EL (cell line): ENCODE measurements around the gene EED.
"Not testable (repeated sequence)": the region's sequence is repeated elsewhere in the genome, so short reads cannot be mapped to it uniquely, and the experiment has no call there.

ENCODE experiments used
- DNase-seq: peaks from one replicate; pipeline ENCODE4 v3.0.0-alpha.2; 2016

EED gene

DNA sequence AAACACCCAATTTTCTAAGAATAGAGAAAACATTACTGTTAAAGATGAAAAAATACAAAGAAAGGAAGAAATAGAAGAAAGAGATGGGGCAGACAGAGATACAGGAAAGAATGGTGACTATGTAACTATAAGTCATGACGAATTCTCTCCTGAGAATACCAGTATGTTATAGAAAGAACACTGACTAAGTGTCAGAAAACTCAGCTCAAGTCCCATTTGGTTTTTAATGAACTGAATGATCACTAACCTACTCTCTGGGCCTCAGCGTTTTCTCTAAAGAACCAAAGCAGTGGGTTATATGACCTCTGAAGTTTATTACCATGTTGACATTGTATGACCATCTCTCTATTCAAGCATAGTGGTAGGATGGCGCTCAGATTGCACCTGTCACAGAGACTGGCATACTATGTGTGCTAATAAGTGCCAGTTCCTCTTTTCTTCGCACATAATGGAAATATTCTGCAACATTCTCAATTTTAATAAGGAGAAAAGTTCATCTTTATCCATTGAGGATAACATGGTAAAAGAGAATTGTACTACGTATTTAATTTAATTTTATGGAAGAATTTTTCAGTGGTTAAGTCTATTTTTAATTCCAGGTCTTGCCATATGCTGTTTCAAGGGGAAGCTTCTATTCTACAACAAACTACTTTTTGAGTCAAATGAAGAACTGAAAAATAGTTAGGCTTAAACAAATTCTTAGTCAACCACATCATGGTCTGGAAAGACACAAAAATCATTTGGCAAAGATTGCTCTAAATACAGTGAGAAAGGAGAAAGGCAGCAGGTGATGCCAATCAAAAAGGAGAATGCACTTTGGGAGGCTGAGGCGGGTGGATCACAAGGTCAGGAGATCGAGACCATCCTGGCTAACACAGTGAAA is 25.0 kb upstream of the EED start:
- no peak for DNase-seq

DNA sequence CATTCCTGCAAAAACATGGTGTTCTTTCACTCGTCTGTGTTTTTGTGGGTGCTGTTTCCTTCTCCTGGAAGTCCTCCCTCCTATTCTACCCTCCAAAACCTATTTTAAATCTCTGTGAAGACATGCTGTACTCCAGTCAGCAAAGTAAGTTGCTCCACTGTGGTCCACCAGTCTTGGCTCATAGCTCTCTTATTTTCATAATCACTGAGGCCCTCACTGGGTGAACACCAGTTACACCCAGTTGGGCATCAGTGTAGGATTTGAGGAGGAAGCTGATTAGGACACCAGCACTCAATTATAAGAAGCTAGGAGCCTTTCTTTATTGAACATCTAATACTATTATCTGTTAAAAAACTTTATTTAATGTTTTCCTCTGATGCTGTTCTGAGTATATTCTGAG is 23.9 kb upstream of the EED start:
- DNase-seq = no peak

DNA sequence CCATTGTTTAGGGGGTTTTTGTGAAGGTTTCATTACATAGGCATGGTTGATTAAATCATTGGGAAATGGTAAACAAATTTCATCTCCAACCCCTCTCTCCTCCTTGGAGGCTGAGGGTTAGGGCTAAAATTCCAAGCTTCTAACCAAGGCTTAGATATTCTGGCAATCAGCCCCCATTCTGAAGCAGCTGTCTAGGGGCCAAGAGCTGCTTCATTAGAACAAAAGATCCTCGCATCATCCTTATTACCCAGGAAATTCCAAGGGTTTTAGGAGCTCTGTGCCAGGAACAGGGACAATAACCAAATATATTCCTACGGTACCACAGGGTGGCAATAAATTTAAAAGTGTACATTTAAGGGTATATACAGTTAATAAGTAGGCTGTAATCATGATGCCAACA is 22.5 kb upstream of the EED start:
- no peak for DNase-seq

DNA sequence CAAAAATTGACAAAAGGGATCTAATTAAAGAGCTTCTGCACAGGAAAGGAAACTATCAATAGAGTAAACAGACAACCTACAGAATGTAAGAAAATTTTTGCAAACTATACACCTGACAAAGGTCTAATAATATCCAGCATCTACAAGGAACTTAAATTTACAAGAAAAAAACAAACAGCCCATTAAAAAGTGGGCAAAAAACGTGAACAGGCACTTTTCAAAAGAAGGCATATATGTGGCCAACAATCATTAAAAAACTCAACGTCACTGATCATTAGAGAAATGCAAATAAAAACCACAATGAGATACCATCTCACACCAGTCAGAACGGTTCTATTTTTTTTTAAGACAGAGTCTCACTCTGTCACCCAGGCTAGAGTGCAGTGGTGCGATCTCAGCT is 20.0 kb upstream of the EED start:
- DNase-seq = not testable (repeated sequence)

DNA sequence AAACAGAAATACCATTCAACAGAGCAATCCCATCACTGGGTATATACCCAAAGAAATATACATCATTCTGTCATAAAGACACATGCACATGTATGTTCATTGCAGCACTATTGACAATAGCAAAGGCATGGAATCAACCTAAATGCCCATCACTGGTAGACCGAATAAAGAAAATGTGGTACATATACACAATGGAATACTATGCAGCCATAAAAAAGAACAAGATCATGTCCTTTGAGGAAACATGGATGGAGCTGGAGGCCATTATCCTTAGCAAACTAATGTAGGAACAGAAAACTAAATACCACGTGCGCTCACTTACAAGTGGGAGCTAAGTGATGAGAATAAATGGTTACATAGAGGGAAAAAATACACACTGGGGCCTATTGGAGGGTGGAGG is 19.2 kb upstream of the EED start:
- not testable (repeated sequence) for DNase-seq

DNA sequence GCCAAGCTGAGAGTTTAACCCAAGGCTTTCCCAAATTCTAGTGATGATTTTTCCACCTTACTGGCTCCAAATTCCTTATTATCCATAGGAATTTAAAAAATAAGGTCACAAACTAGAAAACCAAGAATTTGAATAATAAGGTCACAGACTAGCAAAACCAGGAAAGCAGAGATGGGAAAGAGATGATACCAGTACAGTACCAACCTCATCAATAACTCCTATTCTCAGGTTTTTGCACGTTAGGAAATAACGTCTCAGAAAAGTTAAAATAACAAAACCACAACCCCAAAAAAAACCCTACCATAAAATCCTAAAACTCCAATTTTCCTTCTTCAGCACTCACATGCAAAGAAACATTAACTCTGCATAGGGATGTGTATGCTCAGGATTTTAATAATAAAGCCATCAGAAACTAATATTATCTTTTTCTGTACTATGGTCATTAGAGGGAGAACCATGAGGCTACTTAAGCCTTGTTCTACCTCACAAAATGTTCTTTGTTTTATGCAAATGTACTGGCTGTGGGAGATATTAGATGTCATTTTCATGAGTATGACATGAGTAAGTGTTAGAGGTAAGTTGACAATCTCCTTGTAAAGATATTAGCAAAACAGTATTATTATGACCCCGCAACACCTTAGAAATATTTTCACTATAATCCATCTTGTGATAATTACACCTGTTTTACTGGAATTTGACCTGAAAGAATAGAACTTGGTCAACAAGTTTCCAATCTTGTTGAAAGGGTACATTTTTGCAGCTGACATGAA is 16.1 kb upstream of the EED start:
- DNase-seq = no peak

DNA sequence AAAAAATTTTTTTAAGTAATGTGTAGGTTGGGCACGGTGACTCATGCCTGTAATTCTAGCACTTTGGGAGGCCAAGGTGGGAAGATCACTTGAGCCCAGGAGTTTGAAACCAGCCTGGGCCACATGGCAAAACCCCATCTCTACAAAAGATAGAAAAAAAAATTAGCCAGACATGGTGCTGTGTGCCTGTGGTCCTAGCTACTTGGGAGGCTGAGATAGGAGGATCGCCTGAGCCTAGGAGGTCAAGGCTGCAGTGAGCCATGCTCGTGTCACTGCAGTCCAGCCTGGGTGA is 15.6 kb upstream of the EED start:
- not testable (repeated sequence) for DNase-seq

DNA sequence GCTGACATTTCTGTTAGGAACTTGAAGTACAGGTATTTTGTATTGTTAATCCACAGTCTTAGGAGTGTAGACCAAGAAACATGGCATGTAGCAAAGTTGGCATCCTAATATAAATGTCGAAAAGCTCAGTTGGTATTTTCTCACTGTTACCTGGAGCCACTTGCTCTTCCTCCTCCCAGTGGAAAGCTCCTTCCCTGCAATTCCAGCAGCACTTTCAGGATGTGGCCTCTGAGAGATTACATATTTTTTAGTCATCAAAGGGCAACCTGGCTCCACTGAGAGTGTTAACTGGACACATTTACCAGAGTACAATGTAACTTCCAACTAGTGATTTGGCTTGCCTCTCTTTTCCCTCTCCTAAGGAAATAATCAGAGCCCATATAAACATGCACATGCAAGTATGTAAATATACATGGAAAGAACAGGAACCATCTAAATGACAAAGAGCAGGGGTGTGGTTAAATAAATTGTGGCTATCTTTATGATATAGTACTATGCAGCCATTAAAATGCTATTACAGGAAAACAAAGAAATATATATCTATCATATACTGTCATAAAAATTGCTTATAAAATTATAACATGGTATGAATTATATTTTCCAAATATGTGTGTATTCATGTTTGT is 14.3 kb upstream of the EED start:
- DNase-seq = peak; percentile 26

DNA sequence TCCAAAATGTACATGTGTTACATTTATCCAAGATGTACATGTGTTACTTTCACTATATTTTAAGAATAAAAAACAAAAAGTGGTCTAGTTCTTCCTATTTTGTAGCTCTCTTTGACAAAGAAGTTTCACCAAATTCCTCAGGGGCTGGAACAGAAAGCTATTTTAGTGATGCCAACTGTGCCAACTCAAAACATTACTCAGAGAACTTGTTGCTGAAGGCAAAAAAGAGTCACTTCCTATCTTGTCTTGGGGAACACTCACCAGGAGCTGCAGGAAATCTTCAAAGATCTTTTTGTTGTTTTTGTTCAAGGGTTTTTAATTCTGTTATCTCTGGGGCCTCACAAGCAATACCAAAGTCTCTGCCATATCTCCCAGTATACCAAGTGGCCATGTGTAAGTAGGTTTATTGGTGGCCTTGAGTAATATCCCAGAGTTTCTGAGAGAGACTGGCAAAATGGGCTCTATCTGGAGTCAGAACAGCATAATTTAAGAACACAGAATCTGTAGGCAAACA is 13.6 kb upstream of the EED start:
- peak; percentile 34 for DNase-seq

DNA sequence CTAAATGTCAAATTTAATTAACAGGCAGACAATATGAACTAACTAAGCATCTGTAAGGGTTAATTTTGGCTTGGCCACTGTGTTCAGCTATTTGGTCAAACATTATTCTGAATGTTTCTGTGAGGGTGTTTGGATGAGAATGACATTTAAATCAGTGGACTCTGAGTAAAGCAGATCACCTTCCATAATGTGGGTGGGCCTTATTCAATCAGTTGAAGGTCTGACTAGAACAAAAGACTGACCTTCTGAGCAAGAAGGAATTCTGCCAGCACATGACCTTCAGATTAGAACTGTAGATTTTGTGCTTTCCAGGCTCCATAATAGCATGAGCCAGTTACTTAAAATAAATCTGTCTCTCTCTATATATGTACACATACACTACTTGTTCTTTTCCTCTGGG is 12.0 kb upstream of the EED start:
- no peak for DNase-seq

DNA sequence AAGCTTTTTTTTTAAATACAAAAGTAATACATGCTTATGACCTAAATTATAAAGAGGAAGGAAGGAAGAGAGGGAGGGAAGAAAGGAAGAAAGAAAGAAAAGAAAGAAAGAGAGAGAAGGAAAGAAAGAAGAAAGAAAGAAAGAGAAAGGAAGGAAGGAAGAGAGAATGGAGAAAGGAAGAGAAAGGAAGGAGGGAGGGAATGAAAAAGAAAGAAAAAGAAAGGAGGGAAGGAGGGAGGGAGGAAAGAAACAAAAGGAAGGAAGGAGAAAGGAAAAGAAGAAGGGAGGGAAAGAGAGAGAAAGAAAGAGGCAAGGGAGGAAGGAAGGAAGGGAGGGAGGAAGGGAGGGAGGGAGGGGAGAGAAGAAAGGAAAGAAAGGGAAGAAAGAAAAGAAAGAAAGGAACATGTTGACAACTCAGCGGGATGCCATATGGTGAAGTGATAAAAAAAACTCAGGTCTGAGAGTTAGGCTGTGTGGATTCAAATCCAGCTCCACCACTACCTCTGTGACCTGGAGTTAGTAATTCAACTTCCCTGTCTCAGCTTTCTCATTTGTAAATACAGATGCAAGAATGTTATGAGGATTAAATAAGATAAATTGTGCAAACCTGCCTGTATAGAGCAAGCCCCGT is 9.6 kb upstream of the EED start:
- DNase-seq = no peak

DNA sequence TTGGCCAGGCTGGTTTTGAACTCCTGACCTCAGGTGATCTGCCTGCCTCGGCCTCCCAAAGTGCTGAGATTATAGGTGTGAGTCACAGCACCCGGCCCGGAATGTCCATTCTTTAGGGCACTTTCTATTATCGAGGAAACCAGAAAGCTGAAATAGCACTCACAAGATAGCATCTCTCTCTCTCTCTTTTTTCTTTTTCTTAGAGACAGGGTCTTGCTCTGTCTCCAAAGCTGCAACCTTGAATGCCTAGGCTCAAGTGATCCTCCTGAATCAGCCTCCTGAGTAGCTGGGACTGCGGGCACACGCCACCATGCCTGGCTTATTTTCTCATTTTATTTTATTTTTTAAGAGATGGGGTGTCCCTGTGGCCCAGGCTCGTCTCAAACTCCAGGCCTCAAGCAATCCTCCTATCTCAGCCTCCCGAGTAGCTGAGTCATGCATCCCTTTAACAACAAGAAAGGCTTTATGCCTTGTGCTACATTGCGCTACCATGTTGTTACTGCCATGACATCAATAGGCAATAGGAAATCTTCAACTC is 7.2 kb upstream of the EED start:
- DNase-seq = no peak

DNA sequence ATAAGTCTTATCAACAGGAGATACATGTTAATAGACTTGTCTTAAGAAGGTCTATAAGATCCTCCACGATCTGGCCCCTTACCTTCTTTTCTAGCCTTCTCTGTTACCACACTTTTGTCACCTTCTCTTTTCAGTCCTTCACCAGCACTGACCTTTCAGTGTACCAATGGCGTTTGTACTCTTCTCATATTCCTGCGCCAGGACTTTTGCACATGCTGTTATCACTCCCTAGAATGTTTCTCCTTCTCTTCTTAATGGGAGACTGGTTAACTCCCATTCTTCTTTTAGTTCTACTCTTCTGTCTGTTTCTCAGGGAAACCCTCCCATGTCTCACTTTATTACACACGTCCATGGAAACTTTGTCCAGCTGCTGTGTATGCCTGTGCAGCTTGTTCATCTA is 4.4 kb upstream of the EED start:
- DNase-seq = no peak

DNA sequence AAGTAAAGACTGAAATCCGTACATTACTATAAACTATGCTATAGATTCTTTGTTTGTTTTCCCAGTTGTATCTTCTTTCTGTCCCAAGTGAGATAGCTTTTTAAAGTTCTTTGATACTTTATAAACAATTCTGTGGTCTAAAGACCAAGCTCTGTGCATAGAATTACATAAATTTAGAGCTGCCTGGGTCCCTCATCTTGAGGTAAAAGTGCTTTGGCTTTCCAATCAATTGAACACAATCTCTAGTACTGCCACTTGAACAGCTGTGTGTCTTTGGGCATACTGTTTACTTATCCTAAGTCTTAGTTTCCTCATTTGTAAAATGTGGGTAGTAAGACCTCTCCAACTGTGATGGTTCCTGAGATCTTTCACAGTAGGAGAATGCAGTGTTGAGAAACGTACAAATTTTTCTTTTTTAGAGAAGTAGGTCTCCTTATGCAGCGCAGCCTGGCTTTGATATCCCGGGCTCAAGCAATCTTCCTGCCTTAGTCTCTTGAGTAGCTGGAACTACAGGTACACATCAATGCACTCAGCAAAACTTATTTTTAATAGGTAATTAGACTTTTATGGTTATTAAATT is 2.5 kb upstream of the EED start:
- no peak for DNase-seq

DNA sequence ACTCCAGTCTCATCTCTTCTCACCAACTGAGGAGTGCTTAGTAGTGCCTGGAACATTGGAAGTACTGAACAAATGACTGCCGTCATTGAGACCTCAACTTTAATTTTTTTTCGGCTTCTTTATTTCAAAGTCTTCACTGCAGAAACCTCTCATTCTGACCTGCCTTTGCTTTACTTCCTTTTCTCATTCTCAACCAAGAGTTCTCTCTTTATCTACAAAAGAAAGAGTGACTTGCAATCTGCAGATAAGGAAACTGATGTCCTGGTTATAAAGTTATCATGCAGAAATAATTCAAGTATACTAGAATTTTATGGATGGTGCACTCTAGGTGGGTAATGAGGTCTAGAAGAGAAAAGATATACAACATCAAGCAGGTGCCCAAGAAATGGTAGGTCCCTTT is 1.2 kb upstream of the EED start:
- DNase-seq = no peak

DNA sequence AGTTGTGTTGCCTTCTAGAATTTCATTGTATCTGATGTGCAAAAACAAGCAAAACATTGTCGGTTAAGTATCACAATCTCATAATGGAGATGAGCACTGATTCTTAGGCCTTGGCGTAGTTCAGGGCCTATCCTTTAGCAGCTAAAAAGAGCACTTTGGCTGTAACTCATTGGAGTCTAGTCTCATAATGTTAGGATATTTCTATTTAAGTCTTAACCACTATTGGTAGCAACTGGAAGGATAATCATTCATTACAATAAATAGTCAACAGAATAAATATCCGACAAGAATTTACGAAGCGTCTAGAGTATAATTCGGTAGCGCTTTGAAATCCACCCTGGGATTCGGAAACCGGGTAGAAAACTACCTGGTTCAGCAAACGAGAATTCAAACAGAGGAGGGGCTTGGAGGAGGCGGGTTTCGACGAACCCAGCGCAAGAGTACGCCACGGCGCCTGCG is 461 bp upstream of the EED start:
- peak; percentile 89 for DNase-seq

DNA sequence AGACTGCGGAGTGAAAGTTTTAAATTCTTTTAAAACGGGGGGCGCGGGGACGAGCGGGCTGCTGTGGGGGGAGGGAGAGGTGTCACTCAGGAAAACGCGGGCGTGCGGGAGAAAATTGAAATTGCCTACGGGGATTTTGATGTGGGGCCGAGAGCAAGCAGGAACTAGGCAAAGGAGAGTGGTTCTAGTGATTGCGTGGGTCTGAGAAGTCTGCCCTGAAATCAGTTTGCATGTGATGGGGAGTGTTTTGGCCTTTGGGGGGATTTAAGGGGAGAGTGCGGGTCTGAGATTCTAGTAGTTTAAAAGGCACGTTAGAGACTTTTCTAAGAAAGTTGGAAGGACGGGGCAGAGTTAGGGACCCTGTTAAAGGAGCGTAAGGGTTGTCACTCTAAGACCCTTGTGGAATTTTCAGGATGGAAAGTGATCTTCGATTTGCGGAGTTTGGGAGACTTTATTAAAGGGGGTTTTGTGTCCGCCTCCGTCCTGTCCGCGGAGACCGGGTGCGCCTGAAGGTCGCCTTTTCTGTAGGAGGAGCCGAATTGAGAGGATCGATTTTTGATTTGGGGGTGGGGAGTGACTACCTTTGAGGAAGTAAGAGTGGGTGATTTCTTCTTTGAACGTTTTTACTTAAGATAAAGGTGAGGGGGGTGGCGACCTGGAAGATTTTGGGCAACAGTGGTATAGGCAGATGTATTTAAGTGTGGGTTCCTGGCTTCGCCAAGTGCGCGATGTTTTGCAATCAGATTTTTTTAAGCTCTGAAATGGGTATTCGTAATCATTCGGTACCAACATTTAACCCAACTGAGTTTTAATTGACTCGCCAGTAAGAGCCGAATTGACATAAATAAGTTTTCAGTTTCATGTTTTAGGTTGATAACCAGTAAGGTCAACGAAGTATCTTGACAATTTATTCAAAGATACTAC is 1.1 kb downstream of the EED start:
- DNase-seq = peak; percentile 34

DNA sequence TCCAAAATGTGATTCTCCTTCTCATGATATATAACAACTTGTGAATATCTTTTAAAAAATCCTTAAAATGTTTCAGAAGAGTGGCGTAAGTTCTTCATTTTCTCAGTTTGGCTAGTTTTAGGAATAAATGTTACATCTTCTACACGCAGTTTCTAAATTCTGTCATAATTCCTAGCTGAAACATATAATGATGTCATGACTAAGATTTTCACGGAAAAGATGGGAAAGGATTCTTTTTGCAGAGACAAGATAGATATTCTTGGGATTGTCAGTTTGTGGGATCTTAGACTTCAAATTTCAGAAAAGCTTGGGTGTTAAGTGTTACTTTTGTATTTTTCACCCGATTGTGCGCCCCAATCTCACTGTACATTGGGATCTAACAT is 1.7 kb downstream of the EED start:
- DNase-seq = no peak

DNA sequence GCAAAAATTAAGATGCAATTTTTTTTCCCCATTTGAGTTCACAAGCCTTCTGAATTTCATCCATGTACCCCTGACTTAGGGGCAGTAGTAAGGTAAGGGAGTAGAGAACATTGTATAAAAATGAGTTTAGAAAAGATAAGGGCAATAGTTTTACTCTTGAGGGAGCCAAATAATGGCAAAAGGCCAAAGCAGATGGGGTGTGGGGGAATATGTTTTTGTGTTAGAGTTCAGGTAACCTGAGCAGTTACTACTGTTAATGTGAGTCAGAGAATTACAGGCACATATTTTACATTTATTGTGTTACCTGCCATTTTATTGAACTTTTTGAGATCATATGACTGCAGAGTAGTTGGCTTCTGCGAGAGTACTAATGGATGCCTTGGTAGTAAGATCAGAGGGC is 3.1 kb downstream of the EED start:
- no peak for DNase-seq

DNA sequence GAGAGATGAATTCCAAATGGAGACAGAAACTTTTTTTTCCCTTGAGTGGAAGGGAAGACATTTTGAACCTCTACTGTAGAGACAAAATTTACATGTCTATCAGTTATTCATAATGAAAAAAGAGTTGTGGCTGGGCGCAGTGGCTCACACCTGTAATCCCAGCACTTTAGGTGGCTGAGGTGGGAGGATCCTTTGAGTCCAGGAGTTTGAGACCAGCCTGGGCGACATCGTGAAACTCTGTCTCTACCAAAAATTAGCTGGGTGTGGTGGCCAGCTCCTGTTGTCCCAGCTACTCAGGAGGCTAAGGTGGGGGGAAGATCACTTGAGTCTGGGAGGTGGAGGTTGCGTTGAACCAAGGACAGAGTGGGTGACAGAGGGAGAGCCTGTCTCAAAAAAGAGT is 4.1 kb downstream of the EED start:
- DNase-seq = no peak

DNA sequence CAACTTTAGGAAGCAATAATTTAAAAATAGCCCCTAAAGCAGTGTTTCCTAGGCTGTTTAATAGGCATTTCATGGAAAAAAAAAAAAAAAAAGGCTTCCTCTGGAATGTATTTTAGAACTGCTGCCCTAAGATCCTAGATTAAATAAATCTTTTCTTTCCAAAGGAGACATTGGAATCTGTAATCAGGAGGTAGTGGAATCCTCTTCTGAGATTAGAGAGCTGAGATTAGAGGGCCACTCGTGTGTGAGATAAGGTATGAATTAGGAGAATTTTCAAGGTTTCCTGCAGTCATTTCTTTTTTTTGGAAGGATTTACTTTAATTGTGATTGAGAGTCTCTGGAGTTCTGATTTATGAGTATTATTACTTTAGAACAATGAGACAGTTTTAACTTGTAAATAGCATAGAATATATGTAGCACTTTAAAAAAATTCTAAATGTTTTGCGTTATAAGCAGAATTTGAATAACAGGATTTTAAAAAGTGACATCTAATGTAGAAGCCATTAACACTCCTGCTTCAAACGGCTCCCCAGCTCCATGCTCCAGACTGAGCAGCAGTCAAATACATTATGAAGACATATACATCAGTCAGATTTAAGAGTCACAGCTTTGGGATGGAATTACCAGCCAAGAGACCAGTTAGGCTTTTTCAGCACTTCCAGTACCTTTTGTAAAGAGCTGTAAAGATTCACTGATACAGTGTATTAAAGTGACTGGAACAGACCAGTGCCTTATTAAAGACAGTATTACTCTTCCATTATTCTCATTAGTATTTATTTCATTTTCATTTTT is 5.0 kb downstream of the EED start:
- DNase-seq = peak; percentile 16
